Skin of body (tissue), 2 donors: ENCODE data around the gene NDUFB10. TPM values are rescaled to one million over a fixed set of nuclear protein-coding genes. Genes with fewer than 3 reads are reported as not detected.
A peak's percentile ranks its signal among the peaks of the same experiment; 100 is the strongest.
"Not testable (repeated sequence)": the region's sequence is repeated elsewhere in the genome, so short reads cannot be mapped to it uniquely, and the experiment has no call there.

Experiments used
- DNase-seq: peaks from one replicate; lab custom pipeline; 2025; lab: John Stamatoyannopoulos, UW
- total RNA-seq: library from RNA; depleted of rRNA; stranded (reverse); fragments of >200 nt; gene quantifications from one replicate; pipeline ENCODE4 v1.2.3, GENCODE V29; 2014

The NDUFB10 gene
- total RNA-seq, 1 donor from 2014 or later, result 72.4 TPM

- DNase-seq, result no peak
Observed at GRCh38 chr16:1945559-1946391, 13.6 kb upstream of the NDUFB10 start.

GRCh38 chr16:1946495-1947368, 12.6 kb upstream of the NDUFB10 start:
- DNase-seq, result no peak

DNA sequence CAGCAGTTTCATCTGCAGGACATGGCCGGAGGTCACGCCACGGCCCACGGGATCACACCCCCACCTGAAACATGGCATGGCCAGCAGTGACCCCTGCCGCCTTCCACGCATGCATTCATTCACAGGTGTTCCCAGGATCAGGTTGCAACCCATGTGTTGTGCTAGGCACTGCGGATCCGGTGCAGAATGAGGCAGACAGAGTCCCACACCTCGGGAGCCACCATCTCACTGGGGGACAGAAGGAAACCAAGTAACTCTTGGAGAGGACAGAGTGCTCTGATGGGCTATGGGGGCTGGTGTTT, 12.0 kb upstream of the NDUFB10 start:
- no peak for DNase-seq

DNA sequence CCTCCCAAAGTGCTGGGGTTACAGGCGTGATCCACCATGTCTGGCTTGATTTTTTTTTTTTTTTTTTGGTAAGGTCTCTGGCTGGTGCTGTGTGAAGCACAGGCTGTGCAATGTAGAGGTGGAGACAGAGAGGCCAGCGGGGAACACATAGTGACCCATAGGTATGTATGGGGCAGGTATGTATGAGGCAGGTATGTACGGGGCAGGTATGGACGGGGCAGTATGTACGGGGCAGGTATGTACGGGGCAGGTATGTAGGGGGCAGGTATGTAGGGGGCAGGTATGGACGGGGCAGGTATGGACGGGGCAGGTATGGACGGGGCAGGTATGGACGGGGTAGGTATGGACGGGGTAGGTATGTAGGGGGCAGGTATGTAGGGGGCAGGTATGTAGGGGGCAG, 9.8 kb upstream of the NDUFB10 start:
- no peak for DNase-seq

DNA sequence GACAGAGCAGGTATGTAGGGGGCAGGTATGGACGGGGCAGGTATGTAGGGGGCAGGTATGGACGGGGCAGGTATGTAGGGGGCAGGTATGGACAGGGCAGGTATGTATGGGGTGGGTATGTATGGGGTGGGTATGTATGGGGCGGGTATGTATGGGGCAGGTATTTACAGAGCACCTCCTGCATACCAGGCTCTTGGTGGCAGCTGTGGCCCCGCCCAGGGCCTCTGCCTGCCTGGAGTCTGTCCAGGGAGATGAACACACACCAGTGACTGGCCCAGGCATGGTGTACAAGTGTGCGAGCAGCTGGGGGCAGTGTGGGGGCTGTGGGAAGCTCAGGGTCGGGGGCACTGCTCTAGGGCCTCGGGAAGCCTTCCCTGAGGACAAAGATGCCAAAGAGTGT, 9.3 kb upstream of the NDUFB10 start:
- no peak for DNase-seq

- no peak for DNase-seq
Observed at GRCh38 chr16:1950559-1950958, 8.8 kb upstream of the NDUFB10 start.

- no peak for DNase-seq
Observed at GRCh38 chr16:1953734-1954133, 5.6 kb upstream of the NDUFB10 start.

GRCh38 chr16:1957434-1958142, 1.8 kb upstream of the NDUFB10 start:
- not testable (repeated sequence) for DNase-seq

DNA sequence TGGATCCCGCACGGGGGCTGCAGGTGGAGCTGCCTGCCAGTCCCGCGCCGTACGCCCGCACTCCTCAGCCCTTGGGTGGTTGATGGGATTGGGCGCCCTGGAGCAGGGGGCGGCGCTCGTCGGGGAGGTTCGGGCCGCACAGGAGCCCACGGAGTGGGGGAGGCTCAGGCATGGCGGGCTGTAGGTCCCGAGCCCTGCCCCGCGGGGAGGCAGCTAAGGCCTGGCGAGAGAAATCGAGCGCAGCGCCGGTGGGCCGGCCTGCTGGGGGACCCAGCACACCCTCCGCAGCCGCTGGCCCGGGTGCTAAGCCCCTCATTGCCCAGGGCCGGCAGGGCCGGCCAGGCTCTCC, 1.2 kb upstream of the NDUFB10 start:
- not testable (repeated sequence) for DNase-seq

DNA sequence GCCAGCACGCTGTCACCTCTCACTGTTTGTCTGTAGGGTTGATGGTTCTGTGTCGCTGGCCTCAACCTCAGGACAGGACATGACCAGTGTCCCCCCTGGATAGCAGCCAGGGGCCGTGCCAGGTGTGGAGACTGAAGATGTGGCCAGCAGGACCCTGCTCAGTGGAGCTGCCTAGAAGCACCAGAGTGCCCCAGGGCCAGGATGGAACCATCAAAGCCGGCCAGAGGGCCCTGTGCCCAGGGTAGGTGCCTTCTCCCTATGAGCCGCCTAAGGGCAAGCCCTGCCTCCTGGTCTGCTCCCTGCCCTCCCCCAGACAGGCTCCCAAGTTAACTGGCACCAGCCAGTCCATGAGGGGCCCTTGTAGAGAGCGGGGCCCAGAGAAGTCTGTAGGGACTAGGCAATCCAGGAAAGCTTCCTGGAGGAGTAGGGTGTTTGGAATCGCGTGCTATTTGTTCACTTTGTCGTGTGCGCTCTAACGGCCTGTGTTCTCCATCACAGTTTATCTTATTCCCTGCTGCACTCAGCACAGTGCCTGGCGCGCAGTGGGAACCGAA, 546 bp upstream of the NDUFB10 start:
- no peak for DNase-seq

- no peak for DNase-seq
Observed at GRCh38 chr16:1960665-1961630, 1.6 kb downstream of the NDUFB10 start.

GRCh38 chr16:1961651-1962067, 2.3 kb downstream of the NDUFB10 start:
- no peak for DNase-seq

- not testable (repeated sequence) for DNase-seq
Observed at GRCh38 chr16:1962161-1963153, 3.1 kb downstream of the NDUFB10 start.

- no peak for DNase-seq
Observed at GRCh38 chr16:1963806-1964505, 4.6 kb downstream of the NDUFB10 start.

GRCh38 chr16:1964506-1965395, 5.4 kb downstream of the NDUFB10 start, which contains the start of gene RPS2:
Gene RPS2 (minus strand): TSS chr16:1964826. CDS start chr16:1964625, 201 bp downstream.
- peak; percentile 98 for DNase-seq

GRCh38 chr16:1965396-1966001, 6.2 kb downstream of the NDUFB10 start:
- DNase-seq, result no peak

DNA sequence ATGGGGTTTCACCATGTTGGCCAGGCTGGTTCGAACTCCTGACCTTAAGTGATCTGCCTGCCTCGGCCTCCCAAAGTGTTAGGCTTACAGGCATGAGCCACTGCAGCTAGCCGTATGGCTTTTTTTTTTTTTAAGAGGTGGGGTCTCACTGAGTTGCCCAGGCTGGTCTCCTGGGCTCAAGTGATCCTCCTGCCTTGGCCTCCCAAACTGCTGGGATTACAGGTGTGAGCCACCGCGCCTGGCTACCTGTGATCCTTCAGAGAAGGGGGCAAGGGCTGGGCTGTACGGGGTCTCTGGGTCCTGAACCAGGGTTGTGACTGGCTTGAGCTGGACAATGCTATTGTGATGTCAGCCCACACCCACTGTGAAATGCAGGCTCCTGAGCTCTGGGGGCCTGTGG, 7.1 kb downstream of the NDUFB10 start, which contains the start of gene RNF151:
Gene RNF151, plus strand, starts transcription at position 397 of the 400 bp plus-strand sequence. CDS start 26 bp downstream, outside the sequence.
- no peak for DNase-seq
